OCI-LY7 (cell line): ENCODE results near the gene ARL6IP5.

Experiments used
- CTCF ChIP-seq: fragments of 200-600 bp; sonication (generic); conservative IDR thresholded peaks from 2 replicates; pipeline ENCODE4 v1.5.1; 2014; ENCODE audit warnings: mild to moderate bottlenecking, antibody characterized with exemption, low read length, moderate library complexity, mixed read lengths
- EZH2phosphoT487 ChIP-seq: fragments of 200-600 bp; sonication (generic); IDR thresholded peaks from 2 replicates; pipeline ENCODE4 v1.6.1; 2018; ENCODE audit warnings: low read depth, borderline replicate concordance, mild to moderate bottlenecking, mixed run types, antibody characterized with exemption, low read length, moderate library complexity, mixed read lengths

- TF ChIP-seq CTCF: no peak
- TF ChIP-seq EZH2phosphoT487: no peak
Observed at GRCh38 chr3:69130689-69131088, 46.0 kb downstream of the ARL6IP5 start.
